Measurements from ENCODE around the gene GTF2H4.
"Not testable (repeated sequence)": the region's sequence is repeated elsewhere in the genome, so short reads cannot be mapped to it uniquely, and the experiment has no call there.

GTF2H4 gene

GRCh38 chr6:30907758-30908591 lies at the start of gene GTF2H4:
Gene GTF2H4, plus strand, starts transcription at chr6:30908207.
- DNase-seq = peak; percentile 96

DNA sequence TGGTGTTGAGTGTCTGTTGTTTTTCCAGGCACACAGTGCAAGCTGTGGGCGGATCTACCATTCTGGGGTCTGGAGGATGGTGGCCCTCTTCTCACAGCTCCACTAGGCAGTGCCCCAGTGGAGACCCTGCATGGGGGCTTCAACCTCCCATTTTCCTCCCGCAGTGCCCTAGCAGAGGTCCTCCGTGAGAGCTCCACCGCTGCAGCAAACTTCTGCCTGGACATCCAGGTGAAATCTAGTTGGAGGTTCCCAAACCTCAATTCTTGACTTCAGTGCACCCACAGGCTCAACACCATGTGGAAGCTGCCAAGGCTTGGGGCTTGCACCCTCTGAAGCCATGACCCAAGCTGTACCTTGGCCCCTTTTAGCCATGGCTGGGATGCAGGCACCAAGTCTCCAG lies 48.3 kb upstream of the GTF2H4 start:
- not testable (repeated sequence) for DNase-seq

DNA sequence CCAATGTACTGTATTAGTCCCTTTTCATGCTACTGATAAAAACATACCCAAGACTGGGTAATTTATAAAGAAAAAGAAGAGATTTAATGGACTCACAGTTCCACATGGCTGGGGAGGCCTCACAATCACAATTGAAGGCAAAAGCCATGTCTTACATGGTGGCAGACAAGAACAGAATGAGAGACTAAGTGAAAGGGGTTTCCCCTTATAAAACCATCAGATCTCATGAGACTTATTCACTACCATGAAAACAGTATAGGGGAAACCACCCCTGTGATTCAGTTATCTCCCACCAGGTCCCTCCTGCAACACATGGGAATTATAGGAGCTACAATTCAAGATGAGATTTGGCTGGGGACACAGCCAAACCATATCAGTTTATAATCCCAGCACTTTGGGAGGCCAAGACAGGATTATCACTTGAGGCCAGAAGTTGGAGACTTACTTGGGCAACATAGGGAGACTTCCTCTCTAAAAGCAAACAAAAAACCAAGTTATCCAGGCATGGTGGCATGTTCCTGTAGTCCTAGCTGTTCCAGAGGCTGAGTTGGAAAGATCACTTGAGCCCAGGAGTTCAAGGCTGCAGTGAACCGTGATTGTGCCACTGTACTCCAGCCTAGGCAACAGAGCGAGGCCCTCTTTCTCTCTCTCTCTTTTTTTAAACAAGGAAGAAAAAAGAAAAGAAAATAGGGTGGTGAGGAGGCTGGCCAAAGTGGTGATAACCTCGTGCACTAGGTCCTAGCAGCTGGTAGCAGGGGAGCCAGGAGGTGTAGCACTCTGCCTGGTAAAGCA lies 46.6 kb upstream of the GTF2H4 start:
- no peak for DNase-seq

DNA sequence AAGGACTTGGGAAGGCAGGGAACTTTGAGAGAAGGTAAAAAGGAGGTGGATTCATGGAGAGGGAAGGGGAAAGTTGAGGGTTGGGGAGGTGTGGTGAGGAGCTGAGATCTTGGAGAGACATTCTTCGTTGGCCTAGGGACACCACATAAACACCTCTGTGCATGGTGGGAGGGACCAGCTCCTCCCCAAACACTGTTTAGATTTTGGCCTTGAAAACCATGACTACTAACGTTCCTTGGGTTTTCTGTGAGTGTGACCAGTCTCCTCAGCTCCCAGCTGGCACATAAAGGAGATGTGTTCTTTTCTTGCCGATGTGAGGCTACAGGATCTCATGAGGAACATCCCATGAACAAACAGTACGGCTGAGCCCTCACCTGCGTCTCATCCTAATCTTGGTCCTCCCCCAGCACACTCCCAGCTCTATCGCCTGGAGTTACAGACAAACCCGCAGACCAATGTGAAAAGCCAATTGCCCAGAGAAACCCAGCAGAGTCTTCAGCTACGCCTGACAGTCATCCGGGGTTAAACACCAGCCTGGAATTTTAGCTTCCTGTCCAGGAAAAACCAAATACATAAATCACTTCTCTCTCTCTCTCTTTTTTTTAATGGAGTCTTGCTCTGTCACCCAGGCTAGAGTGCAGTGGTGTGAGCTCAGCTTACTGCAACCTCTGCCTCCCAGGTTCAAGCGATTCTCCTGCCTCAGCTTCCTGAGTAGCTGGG lies 45.7 kb upstream of the GTF2H4 start:
- no peak for DNase-seq

- no peak for DNase-seq
Observed at GRCh38 chr6:30864325-30864724, 43.7 kb upstream of the GTF2H4 start.

- not testable (repeated sequence) for DNase-seq
Observed at GRCh38 chr6:30869241-30869749, 38.7 kb upstream of the GTF2H4 start.

GRCh38 chr6:30870546-30870945 lies 37.5 kb upstream of the GTF2H4 start:
- DNase-seq = no peak

DNA sequence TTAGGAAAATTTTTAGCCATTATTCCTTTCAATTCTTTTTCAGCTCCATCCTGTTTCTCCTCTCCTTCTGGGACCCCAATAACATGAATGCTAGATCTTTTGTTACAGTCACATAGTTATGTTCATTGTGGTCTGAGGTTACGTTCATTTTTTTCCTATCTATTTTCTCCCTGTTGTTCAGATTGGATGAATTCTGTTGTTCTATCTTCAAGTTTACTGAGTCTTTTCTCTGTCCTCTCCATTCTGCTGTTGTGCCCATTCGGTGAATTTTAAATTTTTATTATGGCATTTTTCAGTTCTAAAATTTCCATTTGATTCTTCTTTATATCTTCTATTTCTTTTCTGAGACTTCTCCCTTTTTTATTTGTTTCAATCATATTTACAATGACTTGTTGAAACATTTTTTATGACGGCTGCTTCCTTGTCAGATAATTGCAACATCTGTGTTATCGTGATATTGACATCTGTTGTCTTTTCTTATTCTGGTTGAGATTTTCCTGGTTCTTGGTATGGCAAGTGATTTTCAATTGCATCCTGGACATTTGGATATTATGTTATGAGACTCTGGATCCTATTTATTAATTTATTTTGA lies 36.3 kb upstream of the GTF2H4 start:
- DNase-seq = no peak

- no peak for DNase-seq
Observed at GRCh38 chr6:30873137-30873640, 34.8 kb upstream of the GTF2H4 start.

- DNase-seq = not testable (repeated sequence)
Observed at GRCh38 chr6:30873795-30874194, 34.2 kb upstream of the GTF2H4 start.

GRCh38 chr6:30875244-30876038 lies 32.6 kb upstream of the GTF2H4 start:
- no peak for DNase-seq

- DNase-seq = no peak
Observed at GRCh38 chr6:30876039-30876730, 31.8 kb upstream of the GTF2H4 start.

- peak; percentile 75 for DNase-seq
Observed at GRCh38 chr6:30877419-30878262, 30.4 kb upstream of the GTF2H4 start.

- DNase-seq = no peak
Observed at GRCh38 chr6:30879684-30880427, 28.2 kb upstream of the GTF2H4 start.

GRCh38 chr6:30880698-30881252 lies 27.2 kb upstream of the GTF2H4 start:
- no peak for DNase-seq

GRCh38 chr6:30881392-30882203 lies 26.4 kb upstream of the GTF2H4 start:
- no peak for DNase-seq

DNA sequence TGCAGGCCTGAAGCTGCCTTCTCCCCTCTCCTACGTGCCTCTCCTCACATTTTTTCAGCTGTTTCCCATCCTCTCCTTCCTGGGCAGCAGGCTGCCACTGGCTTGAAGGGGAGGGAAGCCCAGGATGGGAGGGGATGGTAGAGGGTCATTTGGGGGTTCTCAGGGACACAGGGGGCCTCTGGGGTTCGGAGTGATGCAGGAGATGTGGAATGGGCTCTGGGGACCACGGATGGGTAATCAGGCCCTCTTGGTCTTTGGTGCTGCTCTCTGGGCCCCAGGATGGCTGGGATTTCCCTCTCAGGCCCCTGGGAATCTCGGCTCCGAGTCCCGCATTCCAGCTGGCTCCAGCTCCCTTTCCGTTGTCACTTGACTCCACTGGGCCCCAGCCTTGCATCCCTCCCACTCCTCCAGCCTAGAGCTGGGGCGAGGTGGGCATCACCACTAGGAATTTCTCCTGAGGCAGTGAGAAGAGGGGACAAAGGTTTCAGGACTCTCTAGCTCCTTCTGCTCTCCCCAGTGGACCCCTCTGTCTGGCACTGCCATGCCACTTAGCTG lies 25.7 kb upstream of the GTF2H4 start:
- no peak for DNase-seq

All from stimulated activated CD4-positive, alpha-beta T cell treated with anti-CD3 and anti-CD28 coated beads, Interleukin-4, amount 100 ng/mL, for 1 hour (primary cell).